Type B pancreatic cell (in vitro differentiated cells): Measurements from ENCODE around the gene ENG. TPM values are rescaled to one million over a fixed set of nuclear protein-coding genes. Genes with fewer than 3 reads are reported as not detected.

Experiments
- DNase-seq: peaks from one replicate; pipeline ENCODE4 v3.0.0; 2021; ENCODE audit warnings: mixed read lengths; ENCODE audit not compliant: unreplicated experiment; ENCODE audit errors: extremely low spot score
- H3K27ac Mint-ChIP-seq: 2 replicates; pipeline ENCODE4 v1.8.0; 2021; ENCODE audit warnings: mild to moderate bottlenecking, mixed read lengths
- H3K27me3 Mint-ChIP-seq: 2 replicates; pipeline ENCODE4 v1.8.0; 2021; ENCODE audit warnings: mixed read lengths
- H3K36me3 Mint-ChIP-seq: 2 replicates; pipeline ENCODE4 v1.8.0; 2021; ENCODE audit warnings: mixed read lengths
- H3K4me1 Mint-ChIP-seq: one replicate; pipeline ENCODE4 v1.8.0; 2021; ENCODE audit warnings: mixed read lengths; ENCODE audit not compliant: unreplicated experiment
- H3K4me3 Mint-ChIP-seq: 2 replicates; pipeline ENCODE4 v1.8.0; 2021; ENCODE audit warnings: mild to moderate bottlenecking, mixed read lengths
- H3K9me3 Mint-ChIP-seq: 2 replicates; pipeline ENCODE4 v1.8.0; 2021; ENCODE audit warnings: mixed read lengths
- total RNA-seq: library from RNA; stranded (reverse); gene quantifications from 2 replicates; pipeline ENCODE4 v1.2.1, GENCODE V29; 2021; ENCODE audit warnings: low replicate concordance
- TF ChIP-seq, protein P1 (sequence below): fragments of 200-600 bp; sonication (generic); conservative IDR thresholded peaks from 2 replicates; pipeline ENCODE4 v1.5.0; 2021; ENCODE audit warnings: antibody characterized with exemption, mild to moderate bottlenecking

Gene ENG
- total RNA-seq, 1 donor from 2014 or later = 1.6 TPM

DNA sequence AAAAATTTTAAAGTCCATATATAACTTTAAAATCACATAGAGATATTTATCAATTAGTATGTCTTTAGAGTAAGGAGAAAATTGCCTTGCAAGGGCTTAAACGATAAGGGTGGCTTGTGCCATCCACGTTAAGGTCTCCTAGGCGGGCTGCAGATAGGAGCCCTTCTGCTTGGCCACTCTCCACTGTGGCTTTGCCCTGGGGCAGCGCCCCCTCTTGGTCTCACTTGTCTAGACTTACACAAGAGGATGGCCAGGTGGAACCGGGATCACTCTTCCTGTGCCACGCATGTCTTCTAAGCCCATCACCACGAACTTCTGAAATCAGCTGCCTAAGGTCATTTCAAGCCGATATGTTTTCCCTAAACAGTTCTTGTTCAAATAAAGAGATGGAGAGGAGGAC, 48.8 kb downstream of the ENG start:
- DNase-seq = no peak

DNA sequence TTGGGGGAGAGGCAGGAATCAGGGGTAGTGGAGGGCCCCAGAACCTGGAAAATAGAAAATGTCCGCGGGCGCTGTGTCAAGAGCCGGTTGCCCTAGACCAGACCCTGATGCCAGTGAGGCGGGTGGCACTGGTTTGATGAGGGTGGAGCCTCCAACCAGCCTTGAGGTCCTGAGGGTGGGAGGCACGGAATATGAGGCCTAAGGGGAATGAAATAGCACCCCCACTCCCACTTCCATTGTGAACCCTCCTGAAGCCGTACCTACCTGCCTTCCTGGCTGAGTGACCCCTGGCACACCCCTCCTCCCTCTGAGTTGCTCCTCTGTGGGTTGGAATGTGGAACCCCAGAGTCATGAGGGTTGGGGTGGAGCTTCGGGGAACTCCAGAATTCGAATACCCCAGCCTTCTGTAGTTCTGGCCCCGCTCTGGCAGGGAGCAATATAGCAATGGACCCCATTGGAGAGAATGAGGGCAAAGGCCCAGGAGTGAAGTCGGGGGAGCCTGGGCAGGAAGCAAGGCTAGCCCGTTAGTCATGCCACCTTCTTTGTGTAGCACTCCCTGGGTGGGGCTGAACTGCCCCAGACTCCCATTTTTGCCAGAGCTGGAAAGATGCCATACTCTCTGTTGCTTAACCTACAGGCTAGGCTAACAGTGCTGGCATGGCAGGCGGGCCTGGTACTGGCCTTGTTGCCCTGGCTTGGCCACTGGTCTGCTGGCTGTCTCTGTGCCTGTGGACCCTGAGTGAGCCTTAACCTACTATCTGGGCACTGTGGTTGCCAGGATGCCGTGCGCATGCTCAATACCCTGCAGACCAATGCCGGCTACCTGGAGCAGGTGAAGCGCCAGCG, 50.7 kb downstream of the ENG start:
- Mint-ChIP-seq H3K27me3 (no peaks in the 10 kb centered on the region), H3K27ac (peak overlapping the region; percentile 82), H3K36me3 (peaks cover 4% of the 10 kb centered on the region), H3K4me3 (peak overlapping the region; percentile 93), H3K9me3 (no peaks in the 10 kb centered on the region), H3K4me1 (peaks cover 13% of the 10 kb centered on the region)
- DNase-seq = no peak
- TF ChIP-seq, protein P1, sequence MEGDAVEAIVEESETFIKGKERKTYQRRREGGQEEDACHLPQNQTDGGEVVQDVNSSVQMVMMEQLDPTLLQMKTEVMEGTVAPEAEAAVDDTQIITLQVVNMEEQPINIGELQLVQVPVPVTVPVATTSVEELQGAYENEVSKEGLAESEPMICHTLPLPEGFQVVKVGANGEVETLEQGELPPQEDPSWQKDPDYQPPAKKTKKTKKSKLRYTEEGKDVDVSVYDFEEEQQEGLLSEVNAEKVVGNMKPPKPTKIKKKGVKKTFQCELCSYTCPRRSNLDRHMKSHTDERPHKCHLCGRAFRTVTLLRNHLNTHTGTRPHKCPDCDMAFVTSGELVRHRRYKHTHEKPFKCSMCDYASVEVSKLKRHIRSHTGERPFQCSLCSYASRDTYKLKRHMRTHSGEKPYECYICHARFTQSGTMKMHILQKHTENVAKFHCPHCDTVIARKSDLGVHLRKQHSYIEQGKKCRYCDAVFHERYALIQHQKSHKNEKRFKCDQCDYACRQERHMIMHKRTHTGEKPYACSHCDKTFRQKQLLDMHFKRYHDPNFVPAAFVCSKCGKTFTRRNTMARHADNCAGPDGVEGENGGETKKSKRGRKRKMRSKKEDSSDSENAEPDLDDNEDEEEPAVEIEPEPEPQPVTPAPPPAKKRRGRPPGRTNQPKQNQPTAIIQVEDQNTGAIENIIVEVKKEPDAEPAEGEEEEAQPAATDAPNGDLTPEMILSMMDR = no peak

More for the DNA sequence above, 48.8 kb downstream of the ENG start:
- peaks cover 4% of the 10 kb centered on the region for H3K36me3 Mint-ChIP-seq
- peaks cover 22% of the 10 kb centered on the region for H3K4me1 Mint-ChIP-seq
- H3K9me3 Mint-ChIP-seq = no peaks in the 10 kb centered on the region
- H3K4me3 Mint-ChIP-seq = peak overlapping the region; percentile 41
- no peak overlapping the region for H3K27ac Mint-ChIP-seq
- TF ChIP-seq, protein P1 = peak; percentile 60
- no peaks in the 10 kb centered on the region for H3K27me3 Mint-ChIP-seq

DNA sequence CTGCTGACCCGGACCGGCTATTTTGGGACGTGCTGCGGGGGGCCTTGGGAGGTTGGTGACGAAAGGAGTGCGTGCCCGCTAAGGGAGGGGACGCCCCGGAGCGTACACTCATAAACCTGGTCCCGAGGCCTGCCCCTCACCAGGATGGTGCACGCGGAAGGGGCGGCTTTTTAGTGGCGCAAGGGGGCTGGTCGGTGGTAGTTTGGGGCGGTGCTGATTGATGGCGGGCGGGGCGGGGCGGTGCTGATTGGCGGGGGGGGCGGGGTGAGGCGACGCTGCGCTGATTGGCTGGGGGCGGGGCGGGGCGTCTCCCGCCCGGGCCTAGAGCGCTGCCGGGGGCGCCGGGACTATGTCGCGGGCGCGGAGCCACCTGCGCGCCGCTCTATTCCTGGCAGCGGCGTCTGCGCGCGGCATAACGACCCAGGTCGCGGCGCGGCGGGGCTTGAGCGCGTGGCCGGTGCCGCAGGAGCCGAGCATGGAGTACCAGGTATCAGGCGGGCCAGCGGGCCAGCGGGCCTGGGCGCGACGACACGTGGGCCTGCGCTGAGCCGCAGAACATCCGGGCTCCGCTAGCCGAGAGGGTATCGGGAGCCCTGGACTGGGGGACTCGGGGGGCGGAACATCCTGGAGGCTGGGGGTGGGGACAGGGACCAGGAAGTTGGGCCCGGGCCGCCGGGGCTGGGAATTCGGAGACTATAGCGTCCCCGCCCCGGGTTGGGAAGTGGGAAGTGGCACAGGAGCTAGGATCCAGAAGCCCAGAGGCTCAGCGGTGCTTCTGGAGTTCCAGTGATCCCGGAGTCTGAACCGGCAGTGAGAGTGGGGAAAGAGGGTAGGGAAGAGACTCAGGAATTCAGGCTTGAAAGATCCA, 51.6 kb downstream of the ENG start, which contains the start of gene FPGS:
TSS of gene FPGS (plus strand) at position 307 of the 868 bp plus-strand sequence. CDS start at position 350, 43 bp downstream.
- TF ChIP-seq, protein P1 = no peak
- Mint-ChIP-seq H3K36me3 (peaks cover 4% of the 10 kb centered on the region), H3K9me3 (no peaks in the 10 kb centered on the region), H3K4me3 (peak within 1 kb of the TSS; percentile 93), H3K27ac (peak within 1 kb of the TSS; percentile 82), H3K4me1 (peaks cover 13% of the 10 kb centered on the region), H3K27me3 (no peaks in the 10 kb centered on the region)
- peak; percentile 82 for DNase-seq

DNA sequence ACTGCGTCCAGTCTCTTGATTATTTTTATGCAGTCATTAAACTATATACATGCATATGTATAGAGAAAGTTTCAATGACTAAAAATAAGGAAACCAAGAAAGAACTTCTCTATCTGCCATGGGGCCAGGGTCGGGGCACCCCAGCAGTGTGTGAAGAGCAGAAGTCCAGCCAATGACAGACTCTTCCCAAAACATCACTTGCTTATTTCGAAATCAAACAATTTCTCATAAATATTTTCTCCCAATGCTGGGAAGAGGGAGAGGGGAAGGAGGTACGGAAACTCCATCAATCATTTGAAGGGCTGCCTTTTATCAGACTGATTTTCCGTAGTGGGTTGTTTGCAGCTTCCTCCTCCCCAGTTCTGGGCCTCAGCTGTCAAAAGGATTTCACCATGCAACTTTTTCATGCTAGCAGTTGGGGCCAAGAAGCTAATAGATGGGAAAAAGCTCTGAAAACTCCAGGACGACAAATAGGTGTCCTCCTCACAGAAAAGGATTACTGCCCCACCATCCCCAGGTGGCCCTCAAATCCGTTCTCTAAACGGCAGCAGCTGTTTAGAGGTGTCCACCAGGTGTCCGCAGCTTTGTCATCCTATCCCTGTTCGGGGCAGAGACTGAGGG, 52.4 kb downstream of the ENG start:
- no peak for DNase-seq
- H3K27me3 Mint-ChIP-seq = no peaks in the 10 kb centered on the region
- peaks cover 4% of the 10 kb centered on the region for H3K36me3 Mint-ChIP-seq
- H3K4me3 Mint-ChIP-seq = peak overlapping the region; percentile 87
- TF ChIP-seq, protein P1 = peak; percentile 44
- peaks cover 14% of the 10 kb centered on the region for H3K4me1 Mint-ChIP-seq
- peak overlapping the region; percentile 73 for H3K27ac Mint-ChIP-seq
- H3K9me3 Mint-ChIP-seq = no peaks in the 10 kb centered on the region

DNA sequence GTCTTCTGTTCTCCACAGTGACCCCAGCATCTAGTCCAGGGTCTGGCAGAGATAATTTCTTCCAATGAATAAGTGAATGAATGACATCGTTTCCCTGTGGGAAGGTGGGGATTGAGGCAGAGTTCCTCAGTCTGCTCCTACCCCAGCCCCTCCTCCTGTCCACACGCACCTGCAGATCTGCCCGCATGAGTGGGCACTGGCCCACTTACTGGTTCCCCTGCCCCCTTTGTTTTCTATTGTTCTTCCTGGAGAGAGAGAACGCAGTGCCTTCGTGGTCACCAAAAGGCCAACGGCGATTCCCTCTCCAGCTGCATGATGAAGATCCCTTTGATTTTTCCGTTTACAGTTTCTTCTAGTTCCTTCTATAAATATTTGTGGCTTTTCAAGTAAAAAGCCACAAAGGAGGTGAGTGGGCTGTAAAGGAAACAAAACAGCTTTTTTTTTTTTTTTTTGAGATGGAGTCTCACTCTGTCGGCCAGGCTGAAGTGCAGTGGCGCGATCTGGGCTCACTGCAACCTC, 57.5 kb downstream of the ENG start:
- Mint-ChIP-seq H3K4me3 (peak overlapping the region; percentile 48), H3K36me3 (no peaks in the 10 kb centered on the region), H3K9me3 (no peaks in the 10 kb centered on the region), H3K4me1 (peaks cover 11% of the 10 kb centered on the region), H3K27me3 (no peaks in the 10 kb centered on the region), H3K27ac (peak overlapping the region; percentile 46)
- DNase-seq = no peak
- TF ChIP-seq, protein P1 = no peak
